ES-I3 (cell line): ENCODE data around the gene UQCR10.

Experiments used
- H3K36me3 ChIP-seq: 2 replicates; pipeline ENCODE4 v1.6.1; 2013; ENCODE audit warnings: mild to moderate bottlenecking, low read length, control low read depth, moderate library complexity; ENCODE audit not compliant: insufficient read depth
- H3K4me1 ChIP-seq: 2 replicates; pipeline ENCODE4 v1.6.1; 2013; ENCODE audit warnings: mild to moderate bottlenecking, control low read depth, low read length; ENCODE audit not compliant: insufficient read depth
- H3K9ac ChIP-seq: 2 replicates; pipeline ENCODE4 v1.6.1; 2013; ENCODE audit warnings: low read depth, mild to moderate bottlenecking, low read length, moderate library complexity
- H3K9me3 ChIP-seq: 2 replicates; pipeline ENCODE4 v1.6.1; 2013; ENCODE audit warnings: mild to moderate bottlenecking, low read length, moderate library complexity; ENCODE audit not compliant: control insufficient read depth, insufficient read depth

The UQCR10 gene

GRCh38 chr22:29813126-29813525, 46.0 kb downstream of the UQCR10 start:
- no peaks in the 10 kb centered on the region for H3K4me1 ChIP-seq
- peaks cover 21% of the 10 kb centered on the region for H3K36me3 ChIP-seq
- no peak overlapping the region for H3K9ac ChIP-seq
- no peaks in the 10 kb centered on the region for H3K9me3 ChIP-seq

GRCh38 chr22:29813563-29813962, 46.4 kb downstream of the UQCR10 start:
- H3K9ac ChIP-seq = no peak overlapping the region
- no peaks in the 10 kb centered on the region for H3K4me1 ChIP-seq
- H3K36me3 ChIP-seq = peaks cover 21% of the 10 kb centered on the region
- H3K9me3 ChIP-seq = no peaks in the 10 kb centered on the region

DNA sequence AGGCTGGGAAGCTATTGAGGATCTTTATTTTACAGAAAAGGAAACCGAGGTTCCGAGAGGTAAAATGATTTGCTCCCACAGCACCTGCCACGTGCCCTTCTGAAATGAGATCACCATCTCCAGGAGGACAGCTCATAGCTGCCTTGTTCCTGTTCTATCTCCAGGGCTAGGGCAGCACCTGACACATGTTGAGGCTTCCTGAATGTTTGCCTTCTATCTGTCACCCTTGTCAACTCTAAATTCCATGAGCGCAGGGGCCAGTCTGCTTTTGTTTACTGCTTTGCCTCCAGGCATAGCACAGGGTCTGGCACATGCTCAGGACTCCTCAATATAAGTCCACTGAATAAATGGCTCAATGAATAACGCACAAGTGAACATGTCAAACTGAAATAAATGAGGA, 46.8 kb downstream of the UQCR10 start:
- Histone ChIP-seq H3K36me3 (peaks cover 21% of the 10 kb centered on the region), H3K9me3 (no peaks in the 10 kb centered on the region), H3K4me1 (no peaks in the 10 kb centered on the region), H3K9ac (no peak overlapping the region)

GRCh38 chr22:29815580-29815979, 48.4 kb downstream of the UQCR10 start:
- no peak overlapping the region for H3K9ac ChIP-seq
- H3K9me3 ChIP-seq = no peaks in the 10 kb centered on the region
- peaks cover 21% of the 10 kb centered on the region for H3K36me3 ChIP-seq
- no peaks in the 10 kb centered on the region for H3K4me1 ChIP-seq

- H3K36me3 ChIP-seq = peaks cover 21% of the 10 kb centered on the region
Observed at GRCh38 chr22:29816128-29816527, 49.0 kb downstream of the UQCR10 start.

GRCh38 chr22:29816539-29816938, 49.4 kb downstream of the UQCR10 start:
- H3K9ac ChIP-seq = no peak overlapping the region
- H3K36me3 ChIP-seq = peaks cover 19% of the 10 kb centered on the region
- no peaks in the 10 kb centered on the region for H3K9me3 ChIP-seq
- no peaks in the 10 kb centered on the region for H3K4me1 ChIP-seq

More at GRCh38 chr22:29816128-29816527, 49.0 kb downstream of the UQCR10 start:
- no peak overlapping the region for H3K9ac ChIP-seq
- no peaks in the 10 kb centered on the region for H3K9me3 ChIP-seq
- no peaks in the 10 kb centered on the region for H3K4me1 ChIP-seq

DNA sequence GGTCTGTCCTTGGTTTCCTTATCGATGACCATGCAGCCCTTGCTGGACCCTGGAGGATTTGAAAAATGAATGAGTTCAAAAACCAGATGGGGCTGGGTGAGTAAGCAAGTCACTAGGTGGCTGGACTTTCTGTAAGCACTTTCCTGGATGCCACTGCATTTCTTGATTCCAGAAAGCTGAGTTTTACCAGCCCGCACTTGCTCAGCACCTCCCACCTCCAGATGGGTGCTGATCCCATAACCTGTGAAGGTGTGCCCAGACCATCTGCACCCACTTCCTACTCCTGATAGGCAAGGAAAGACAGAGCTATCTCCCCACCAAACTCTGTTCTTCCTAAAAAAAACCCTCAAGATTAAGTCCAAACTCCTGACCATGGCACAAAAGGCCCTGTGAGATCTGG, 49.8 kb downstream of the UQCR10 start:
- Histone ChIP-seq H3K9ac (no peak overlapping the region), H3K4me1 (no peaks in the 10 kb centered on the region), H3K9me3 (no peaks in the 10 kb centered on the region), H3K36me3 (peaks cover 18% of the 10 kb centered on the region)

DNA sequence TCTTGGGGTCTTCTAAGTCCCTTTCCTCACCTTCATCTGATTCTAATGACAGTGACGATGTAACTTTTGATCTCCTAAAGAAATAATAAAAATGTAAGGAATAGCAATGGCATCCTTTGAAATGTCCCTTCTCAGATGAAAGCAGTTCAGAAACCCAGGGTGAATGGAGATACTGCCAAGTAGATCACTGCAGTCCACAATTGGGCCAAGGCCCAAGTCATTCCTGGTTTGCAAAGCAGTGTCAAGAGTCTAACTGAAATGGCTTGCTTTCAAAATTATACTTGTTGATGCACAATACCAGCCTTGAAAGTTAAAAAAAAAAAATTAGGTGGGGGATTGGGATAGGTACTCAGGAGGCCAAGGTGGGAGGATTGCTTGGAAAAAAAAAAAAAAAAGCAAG, 50.6 kb downstream of the UQCR10 start:
- Histone ChIP-seq H3K36me3 (peaks cover 16% of the 10 kb centered on the region), H3K9ac (no peak overlapping the region), H3K9me3 (no peaks in the 10 kb centered on the region), H3K4me1 (no peaks in the 10 kb centered on the region)

GRCh38 chr22:29819501-29819900, 52.3 kb downstream of the UQCR10 start:
- Histone ChIP-seq H3K9me3 (no peaks in the 10 kb centered on the region), H3K9ac (no peak overlapping the region), H3K4me1 (no peaks in the 10 kb centered on the region), H3K36me3 (peaks cover 16% of the 10 kb centered on the region)
